Amniotic epithelial cell (primary cell): ENCODE results near the gene TMCO4.
"Not testable (repeated sequence)": the region's sequence is repeated elsewhere in the genome, so short reads cannot be mapped to it uniquely, and the experiment has no call there.

ENCODE experiments used
- DNase-seq: peaks from one replicate; pipeline ENCODE4 v3.0.0-alpha.2; 2010; ENCODE audit warnings: low read depth

Gene TMCO4

GRCh38 chr1:19799230-19800075 is at the start of gene TMCO4:
TSS of gene TMCO4 (minus strand) at chr1:19799916. CDS start at chr1:19780758, 19,158 bp downstream.
- peak; percentile 40 for DNase-seq

- DNase-seq = not testable (repeated sequence)
Observed at GRCh38 chr1:19849307-19849706, 49.6 kb upstream of the TMCO4 start.

- DNase-seq = not testable (repeated sequence)
Observed at GRCh38 chr1:19847334-19847733, 47.6 kb upstream of the TMCO4 start.

GRCh38 chr1:19846338-19846737 is 46.6 kb upstream of the TMCO4 start:
- no peak for DNase-seq

GRCh38 chr1:19845555-19845954 is 45.8 kb upstream of the TMCO4 start:
- no peak for DNase-seq

GRCh38 chr1:19844731-19845495 is 45.2 kb upstream of the TMCO4 start:
- peak; percentile 23 for DNase-seq

- no peak for DNase-seq
Observed at GRCh38 chr1:19840228-19840627, 40.5 kb upstream of the TMCO4 start.

- no peak for DNase-seq
Observed at GRCh38 chr1:19837866-19838265, 38.1 kb upstream of the TMCO4 start.

GRCh38 chr1:19835578-19835977 is 35.9 kb upstream of the TMCO4 start:
- peak; percentile 21 for DNase-seq

GRCh38 chr1:19831441-19831840 is 31.7 kb upstream of the TMCO4 start:
- DNase-seq = no peak

GRCh38 chr1:19828546-19828945 is 28.8 kb upstream of the TMCO4 start:
- DNase-seq = peak; percentile 78

GRCh38 chr1:19825298-19825697 is 25.6 kb upstream of the TMCO4 start:
- no peak for DNase-seq

- DNase-seq = peak; percentile 50
Observed at GRCh38 chr1:19824541-19824940, 24.8 kb upstream of the TMCO4 start.

- DNase-seq = no peak
Observed at GRCh38 chr1:19824036-19824435, 24.3 kb upstream of the TMCO4 start.

GRCh38 chr1:19819701-19820100 is 20.0 kb upstream of the TMCO4 start:
- no peak for DNase-seq

- DNase-seq = no peak
Observed at GRCh38 chr1:19818324-19818723, 18.6 kb upstream of the TMCO4 start.

- no peak for DNase-seq
Observed at GRCh38 chr1:19817160-19817559, 17.4 kb upstream of the TMCO4 start.

GRCh38 chr1:19816737-19817086 is 17.0 kb upstream of the TMCO4 start:
- DNase-seq = not testable (repeated sequence)

GRCh38 chr1:19815801-19816736 is 16.4 kb upstream of the TMCO4 start:
- no peak for DNase-seq

GRCh38 chr1:19814681-19815503 is 15.2 kb upstream of the TMCO4 start, which contains the start of gene RNF186:
TSS of gene RNF186 (minus strand) at chr1:19815283. CDS start at chr1:19815101, 182 bp downstream.
- no peak for DNase-seq

GRCh38 chr1:19814244-19814661 is 14.5 kb upstream of the TMCO4 start:
- no peak for DNase-seq
